Mucosa of stomach (tissue), 1 donor: ENCODE measurements around the gene ANO2.

Source experiments
- H3K27me3 ChIP-seq: one replicate; pipeline ENCODE4 v1.7.0; 2013; ENCODE audit warnings: mild to moderate bottlenecking, low read length; ENCODE audit not compliant: control insufficient read depth, insufficient read depth
- H3K36me3 ChIP-seq: one replicate; pipeline ENCODE4 v1.7.0; 2013; ENCODE audit warnings: low read length; ENCODE audit not compliant: control insufficient read depth, insufficient read depth
- H3K4me1 ChIP-seq: one replicate; pipeline ENCODE4 v1.7.0; 2013; ENCODE audit warnings: mild to moderate bottlenecking, low read length; ENCODE audit not compliant: control insufficient read depth, insufficient read depth
- H3K4me3 ChIP-seq: one replicate; pipeline ENCODE4 v1.7.0; 2013; ENCODE audit warnings: low read length
- H3K9ac ChIP-seq: one replicate; pipeline ENCODE4 v1.7.0; 2013; ENCODE audit warnings: mild to moderate bottlenecking, low read length, moderate library complexity
- H3K9me3 ChIP-seq: one replicate; pipeline ENCODE4 v1.7.0; 2013; ENCODE audit warnings: mild to moderate bottlenecking, low read length, moderate library complexity; ENCODE audit not compliant: control insufficient read depth
- donor health status: Pancreatic carcinoma.

ANO2 gene

DNA sequence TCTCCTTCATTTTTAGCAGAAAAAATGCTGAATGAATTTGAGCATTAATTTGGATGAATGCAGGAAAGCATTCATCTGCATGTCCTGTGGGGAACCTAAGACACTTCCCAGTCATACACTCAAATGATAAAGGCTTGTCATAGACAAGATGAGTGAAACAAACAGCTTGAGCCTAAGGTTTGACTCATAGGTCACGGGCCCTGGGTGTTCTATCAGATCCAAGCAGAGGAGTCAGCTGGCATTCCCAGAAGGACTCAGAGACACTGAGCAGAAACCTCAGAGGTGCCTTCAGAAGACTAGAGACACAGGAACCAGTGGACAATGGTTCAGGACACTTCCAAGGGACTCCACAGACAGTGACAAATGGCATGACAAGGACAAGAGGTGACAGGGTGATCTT lies 329.3 kb downstream of the ANO2 start:
- H3K36me3 ChIP-seq, result no peaks in the 10 kb centered on the region
- H3K4me3 ChIP-seq, result no peak overlapping the region
- H3K9ac ChIP-seq, result no peak overlapping the region
- H3K9me3 ChIP-seq, result no peaks in the 10 kb centered on the region
- H3K27me3 ChIP-seq, result no peaks in the 10 kb centered on the region
- no peaks in the 10 kb centered on the region for H3K4me1 ChIP-seq

DNA sequence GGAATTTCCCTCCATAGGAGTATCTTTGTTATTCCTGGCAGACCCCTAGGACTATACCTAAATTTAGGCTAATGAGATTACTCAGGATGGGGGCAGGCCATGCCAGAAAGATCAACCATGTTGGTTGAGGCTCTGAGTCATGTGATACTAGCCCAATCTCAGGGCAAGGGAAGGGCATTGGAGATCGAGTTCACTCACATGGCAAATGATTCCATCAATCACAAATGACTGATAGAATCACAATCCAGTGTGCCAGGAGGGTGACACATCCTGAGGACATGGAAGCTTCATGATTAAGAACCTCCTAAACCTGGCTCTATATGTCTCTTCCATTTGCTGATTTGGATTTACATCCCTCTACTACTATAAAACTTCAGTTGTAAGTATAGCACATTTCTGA lies 330.8 kb downstream of the ANO2 start:
- H3K9ac ChIP-seq, result no peak overlapping the region
- no peak overlapping the region for H3K4me3 ChIP-seq
- H3K4me1 ChIP-seq, result no peaks in the 10 kb centered on the region
- no peaks in the 10 kb centered on the region for H3K36me3 ChIP-seq
- no peaks in the 10 kb centered on the region for H3K27me3 ChIP-seq
- no peaks in the 10 kb centered on the region for H3K9me3 ChIP-seq

DNA sequence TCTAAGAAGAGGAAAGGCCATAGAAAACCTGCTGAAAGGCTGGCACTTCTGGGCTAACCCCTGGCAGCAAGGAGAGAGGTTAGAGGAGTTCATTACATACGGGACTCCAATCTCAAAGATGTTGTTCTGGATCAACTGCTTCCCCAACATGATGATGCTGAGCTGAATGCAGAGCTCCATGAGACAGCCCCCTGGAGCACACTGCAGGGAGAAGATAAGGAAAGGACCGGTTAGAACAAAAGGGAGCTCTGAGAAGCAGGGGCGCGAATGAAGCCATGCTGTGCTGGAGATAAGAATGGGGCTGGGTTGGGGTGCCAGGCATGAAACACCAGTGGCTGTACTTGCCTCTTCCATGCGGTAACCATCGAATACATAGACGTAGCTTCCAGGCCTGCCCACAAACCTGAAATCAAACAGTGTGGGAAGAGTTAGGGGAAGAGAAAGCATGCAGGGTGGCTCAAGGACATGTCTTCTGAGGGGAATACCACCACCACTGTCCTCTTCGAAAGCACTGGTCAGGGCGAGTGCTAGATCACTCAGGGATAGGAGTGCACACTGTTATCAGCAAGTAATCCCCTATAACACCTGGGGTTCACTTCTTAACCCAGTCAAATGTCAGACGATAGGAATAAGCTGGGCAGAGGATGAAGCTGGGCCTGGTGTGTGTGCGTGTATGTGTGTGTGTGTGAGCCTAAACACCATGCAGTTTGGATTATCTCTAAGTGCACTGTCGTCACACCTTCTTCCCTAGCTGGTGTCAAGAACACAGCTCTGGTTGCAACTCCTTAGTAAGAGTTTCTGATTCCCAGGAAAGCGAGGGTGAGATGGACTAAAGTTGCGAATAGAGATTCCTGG lies 332.3 kb downstream of the ANO2 start:
- Histone ChIP-seq H3K27me3 (no peaks in the 10 kb centered on the region), H3K4me3 (no peak overlapping the region), H3K36me3 (no peaks in the 10 kb centered on the region), H3K4me1 (no peaks in the 10 kb centered on the region), H3K9me3 (no peaks in the 10 kb centered on the region), H3K9ac (no peak overlapping the region)

DNA sequence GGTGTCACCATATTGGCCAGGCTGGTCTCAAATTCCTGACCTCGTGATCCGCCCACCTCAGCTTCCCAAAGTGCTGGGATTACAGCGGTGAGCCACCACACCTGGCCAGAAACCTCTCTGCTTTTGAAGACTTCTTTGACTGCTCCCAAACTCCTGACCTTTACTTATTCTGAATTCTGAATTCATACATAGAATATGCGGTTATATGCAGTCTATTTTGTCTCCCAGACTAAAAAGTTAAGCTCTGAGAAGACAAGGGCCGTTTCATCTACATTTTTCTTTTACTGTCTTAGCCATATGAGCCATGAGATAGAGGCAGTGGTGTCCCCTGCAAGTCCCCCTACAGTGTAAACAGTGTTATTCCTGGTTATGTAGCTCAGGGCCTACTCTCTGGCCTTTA lies 333.9 kb downstream of the ANO2 start:
- Histone ChIP-seq H3K4me1 (no peaks in the 10 kb centered on the region), H3K27me3 (no peaks in the 10 kb centered on the region), H3K9ac (no peak overlapping the region), H3K4me3 (no peak overlapping the region), H3K36me3 (no peaks in the 10 kb centered on the region), H3K9me3 (no peaks in the 10 kb centered on the region)

DNA sequence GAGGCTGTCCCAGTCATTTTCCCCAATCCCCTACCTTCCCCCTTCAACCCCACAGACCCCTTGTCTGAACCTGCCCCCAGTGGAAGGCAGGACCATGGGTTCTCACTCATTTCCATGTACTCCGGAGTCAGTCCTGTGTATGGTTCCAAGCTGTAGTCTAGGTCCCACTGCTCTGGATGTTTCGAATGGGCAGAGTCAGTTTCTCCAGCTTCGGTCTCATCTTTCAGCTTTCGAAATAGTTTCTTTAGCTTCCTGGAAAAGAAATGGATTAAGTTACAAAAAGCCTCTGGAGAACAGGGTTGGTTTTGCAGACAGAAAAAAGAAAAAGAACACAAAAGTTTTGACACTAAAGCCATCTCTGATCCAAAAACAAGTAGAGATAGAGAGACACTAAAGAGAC lies 345.7 kb downstream of the ANO2 start:
- peaks cover 4% of the 10 kb centered on the region for H3K27me3 ChIP-seq
- no peaks in the 10 kb centered on the region for H3K36me3 ChIP-seq
- no peaks in the 10 kb centered on the region for H3K4me1 ChIP-seq
- no peaks in the 10 kb centered on the region for H3K9me3 ChIP-seq
- H3K9ac ChIP-seq, result no peak overlapping the region
- H3K4me3 ChIP-seq, result no peak overlapping the region

DNA sequence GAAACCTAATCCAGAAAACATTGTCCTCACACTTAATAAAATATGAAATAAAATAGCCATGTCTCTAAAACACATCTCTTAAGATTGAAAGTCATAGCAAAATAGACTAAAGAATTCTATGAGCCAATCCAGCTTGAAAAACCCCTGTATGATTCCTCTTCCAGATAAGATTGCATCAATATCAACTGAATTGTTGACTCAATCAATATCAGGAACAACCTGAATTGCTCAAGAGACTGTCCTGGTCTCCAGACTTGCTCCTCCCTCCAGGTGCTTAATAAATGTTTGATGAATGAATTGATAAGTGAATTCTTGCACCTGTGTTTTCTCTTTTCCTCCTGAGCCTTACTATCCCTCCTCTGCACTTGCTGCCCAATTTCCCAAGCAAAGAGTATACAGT lies 351.1 kb downstream of the ANO2 start:
- no peak overlapping the region for H3K4me3 ChIP-seq

DNA sequence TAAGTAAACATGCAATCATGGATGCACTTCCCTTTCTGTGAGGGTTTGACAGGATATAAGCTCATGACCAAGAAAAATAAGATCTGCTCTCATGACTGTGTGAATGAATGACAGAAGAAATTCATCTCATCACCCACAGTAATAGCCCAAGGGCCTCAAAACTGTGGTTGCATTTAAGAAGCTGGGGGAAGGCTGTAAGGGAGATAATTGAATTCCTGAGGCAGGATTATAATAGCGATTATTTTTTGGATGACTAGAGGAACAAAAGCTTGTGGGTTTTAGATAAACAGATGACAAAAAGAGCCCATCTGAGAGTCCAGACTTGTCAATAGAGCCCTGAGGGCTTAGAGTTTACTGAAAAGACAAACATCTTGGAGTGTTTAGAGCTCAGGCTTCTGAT lies 352.0 kb downstream of the ANO2 start:
- Histone ChIP-seq H3K36me3 (no peaks in the 10 kb centered on the region), H3K9me3 (no peaks in the 10 kb centered on the region), H3K9ac (no peak overlapping the region), H3K27me3 (no peaks in the 10 kb centered on the region), H3K4me3 (no peak overlapping the region), H3K4me1 (no peaks in the 10 kb centered on the region)

More for the DNA sequence above, 351.1 kb downstream of the ANO2 start:
- no peak overlapping the region for H3K9ac ChIP-seq
- H3K9me3 ChIP-seq, result no peaks in the 10 kb centered on the region
- no peaks in the 10 kb centered on the region for H3K36me3 ChIP-seq
- no peaks in the 10 kb centered on the region for H3K27me3 ChIP-seq
- no peaks in the 10 kb centered on the region for H3K4me1 ChIP-seq

DNA sequence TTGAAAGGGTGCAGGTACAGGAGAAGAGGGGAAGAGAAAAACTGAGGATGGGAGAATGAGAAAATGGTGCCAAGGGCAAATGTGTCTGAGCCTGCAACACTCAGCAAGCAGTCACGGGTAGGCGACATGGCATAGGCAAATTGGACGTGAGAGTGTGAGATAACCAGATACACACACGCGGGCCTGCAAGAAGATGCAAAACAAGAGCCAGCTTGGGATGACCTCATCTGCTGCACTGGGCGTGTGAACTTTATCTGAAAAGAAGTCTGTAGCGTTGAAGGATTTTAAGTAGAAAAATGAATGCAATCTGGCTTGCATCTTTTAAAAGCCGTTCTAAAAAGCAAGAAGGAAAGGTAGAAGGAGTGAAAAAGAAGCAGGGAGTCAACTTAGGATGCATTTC lies 352.7 kb downstream of the ANO2 start:
- H3K4me3 ChIP-seq, result no peak overlapping the region
- H3K9me3 ChIP-seq, result no peaks in the 10 kb centered on the region
- H3K9ac ChIP-seq, result no peak overlapping the region
- H3K27me3 ChIP-seq, result no peaks in the 10 kb centered on the region
- no peaks in the 10 kb centered on the region for H3K36me3 ChIP-seq
- no peaks in the 10 kb centered on the region for H3K4me1 ChIP-seq

DNA sequence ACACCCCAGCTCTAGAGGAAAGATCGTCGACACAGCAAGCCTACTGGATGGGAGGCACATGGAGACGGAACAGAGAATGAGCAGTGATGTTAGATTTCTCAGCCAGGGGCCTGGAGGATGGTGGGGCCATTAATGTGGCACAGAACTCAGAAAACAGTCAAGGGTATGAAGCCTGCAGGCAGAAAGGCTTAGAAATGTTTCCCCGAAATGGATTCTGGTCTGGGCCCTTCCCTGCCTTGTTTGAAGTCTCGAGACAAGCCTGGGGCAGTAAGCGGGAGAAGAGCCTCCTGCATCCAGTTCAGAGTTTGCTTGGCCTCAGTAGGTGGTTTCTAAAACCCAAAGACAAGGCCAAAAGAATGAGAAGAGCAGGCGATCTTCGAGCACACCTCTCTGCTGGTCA lies 354.7 kb downstream of the ANO2 start:
- Histone ChIP-seq H3K36me3 (no peaks in the 10 kb centered on the region), H3K27me3 (no peaks in the 10 kb centered on the region), H3K4me3 (no peak overlapping the region), H3K4me1 (peaks cover 9% of the 10 kb centered on the region), H3K9ac (no peak overlapping the region), H3K9me3 (no peaks in the 10 kb centered on the region)

DNA sequence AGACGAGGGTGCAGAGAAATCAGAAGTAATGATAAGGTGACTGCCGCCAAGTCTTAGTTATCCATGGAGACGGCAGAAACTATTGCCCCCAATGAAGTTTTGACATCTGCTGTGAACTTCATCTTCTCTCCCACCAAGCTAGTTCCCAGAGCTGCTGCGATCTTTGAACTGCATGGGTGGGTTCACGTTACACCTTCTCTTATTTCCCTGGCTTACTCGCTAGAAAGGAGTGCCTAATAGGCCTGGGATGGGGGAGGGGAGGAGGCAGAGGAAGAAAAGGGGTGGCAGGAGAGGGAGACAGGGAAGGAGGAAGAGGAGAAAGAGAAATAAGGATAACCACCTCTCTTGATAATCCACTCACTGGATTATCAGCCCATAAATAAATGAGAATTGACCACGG lies 356.0 kb downstream of the ANO2 start:
- Histone ChIP-seq H3K36me3 (no peaks in the 10 kb centered on the region), H3K27me3 (no peaks in the 10 kb centered on the region), H3K9ac (no peak overlapping the region), H3K9me3 (no peaks in the 10 kb centered on the region), H3K4me3 (no peak overlapping the region), H3K4me1 (peaks cover 9% of the 10 kb centered on the region)

DNA sequence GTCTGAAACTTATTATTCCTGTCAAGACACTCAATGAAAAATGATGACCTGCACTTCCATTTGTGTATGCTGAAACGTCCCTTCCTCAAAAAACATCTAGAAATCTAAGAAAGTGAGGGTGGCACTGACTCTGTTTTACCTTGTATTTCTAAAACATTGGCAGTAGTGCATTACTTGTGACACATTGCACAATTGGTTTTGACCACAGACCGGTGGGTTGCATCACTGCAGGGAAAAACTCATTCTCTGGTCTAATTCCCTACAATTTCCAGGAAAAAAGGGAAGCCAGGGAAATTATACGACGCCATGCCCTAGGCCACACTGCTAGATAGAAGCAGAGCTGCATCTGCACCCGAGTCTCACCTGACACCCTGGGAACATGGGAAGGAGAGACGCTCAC lies 356.5 kb downstream of the ANO2 start:
- H3K4me1 ChIP-seq, result peaks cover 9% of the 10 kb centered on the region
- H3K36me3 ChIP-seq, result no peaks in the 10 kb centered on the region
- H3K9me3 ChIP-seq, result no peaks in the 10 kb centered on the region
- H3K9ac ChIP-seq, result no peak overlapping the region
- H3K27me3 ChIP-seq, result no peaks in the 10 kb centered on the region
- no peak overlapping the region for H3K4me3 ChIP-seq

DNA sequence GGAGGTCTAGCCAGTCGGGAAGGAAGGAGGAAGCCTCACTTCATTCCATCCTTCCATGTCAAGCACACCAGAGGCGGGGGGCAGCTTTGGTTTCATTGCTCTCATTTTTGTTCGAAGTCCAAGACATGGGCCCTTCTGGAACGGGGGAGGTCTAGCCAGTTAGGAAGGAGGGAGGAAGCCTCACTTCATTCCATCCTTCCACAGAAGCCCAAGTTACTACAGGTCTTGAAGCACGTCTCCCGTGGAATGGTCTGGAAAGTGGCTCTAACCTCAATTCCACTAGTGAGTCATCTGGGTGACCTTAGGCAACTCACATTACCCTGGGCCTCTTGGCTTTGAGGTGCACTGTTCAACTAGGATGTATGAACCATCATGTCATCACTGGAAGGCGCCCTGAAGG lies 356.9 kb downstream of the ANO2 start:
- Histone ChIP-seq H3K27me3 (no peaks in the 10 kb centered on the region), H3K4me3 (no peak overlapping the region), H3K9me3 (no peaks in the 10 kb centered on the region), H3K36me3 (no peaks in the 10 kb centered on the region), H3K9ac (no peak overlapping the region), H3K4me1 (peaks cover 9% of the 10 kb centered on the region)

DNA sequence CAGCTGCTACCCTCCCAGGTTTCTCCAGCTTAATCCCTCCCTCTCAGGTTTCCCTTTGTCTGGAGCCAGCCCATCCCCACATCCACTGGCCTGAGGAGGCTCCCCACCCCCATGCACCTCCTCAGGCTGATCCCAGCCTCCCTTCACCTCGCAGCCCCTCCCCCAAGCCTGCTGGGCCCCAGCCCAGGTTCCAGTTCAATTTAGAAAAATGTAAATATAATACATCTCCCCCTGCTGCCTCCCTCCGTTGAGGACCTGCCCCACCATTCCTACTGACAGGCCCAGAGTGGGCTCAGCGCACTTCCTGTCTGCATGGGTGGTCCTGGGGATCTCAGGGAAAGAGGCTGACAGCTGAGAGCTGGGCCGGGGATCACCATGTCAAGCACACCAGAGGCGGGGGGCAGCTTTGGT lies 357.3 kb downstream of the ANO2 start:
- Histone ChIP-seq H3K27me3 (no peaks in the 10 kb centered on the region), H3K9me3 (no peaks in the 10 kb centered on the region), H3K9ac (no peak overlapping the region), H3K4me1 (peaks cover 9% of the 10 kb centered on the region), H3K4me3 (no peak overlapping the region), H3K36me3 (no peaks in the 10 kb centered on the region)
